Subcutaneous adipose tissue (tissue), 4 donors: ENCODE results near the gene PI3. TPM values are rescaled to one million over a fixed set of nuclear protein-coding genes. Genes with fewer than 3 reads are reported as not detected.

Experiments
- total RNA-seq, 4 donors: library from RNA; depleted of rRNA; stranded (reverse); fragments of >200 nt; gene quantifications; one replicate each; pipeline ENCODE4 v1.1.0, GENCODE V29; 2016
- TF ChIP-seq, protein P1 (sequence below): fragments of 450-650 bp; IDR thresholded peaks from one replicate; pipeline ENCODE4 v1.5.1; 2016; ENCODE audit warnings: low read depth, mild to moderate bottlenecking, control low read depth, antibody characterized with exemption, moderate library complexity

The PI3 gene
- total RNA-seq, 4 donors from 2014 or later: not detected

GRCh38 chr20:45173522-45173921, 1.2 kb upstream of the PI3 start:
- TF ChIP-seq, protein P1, sequence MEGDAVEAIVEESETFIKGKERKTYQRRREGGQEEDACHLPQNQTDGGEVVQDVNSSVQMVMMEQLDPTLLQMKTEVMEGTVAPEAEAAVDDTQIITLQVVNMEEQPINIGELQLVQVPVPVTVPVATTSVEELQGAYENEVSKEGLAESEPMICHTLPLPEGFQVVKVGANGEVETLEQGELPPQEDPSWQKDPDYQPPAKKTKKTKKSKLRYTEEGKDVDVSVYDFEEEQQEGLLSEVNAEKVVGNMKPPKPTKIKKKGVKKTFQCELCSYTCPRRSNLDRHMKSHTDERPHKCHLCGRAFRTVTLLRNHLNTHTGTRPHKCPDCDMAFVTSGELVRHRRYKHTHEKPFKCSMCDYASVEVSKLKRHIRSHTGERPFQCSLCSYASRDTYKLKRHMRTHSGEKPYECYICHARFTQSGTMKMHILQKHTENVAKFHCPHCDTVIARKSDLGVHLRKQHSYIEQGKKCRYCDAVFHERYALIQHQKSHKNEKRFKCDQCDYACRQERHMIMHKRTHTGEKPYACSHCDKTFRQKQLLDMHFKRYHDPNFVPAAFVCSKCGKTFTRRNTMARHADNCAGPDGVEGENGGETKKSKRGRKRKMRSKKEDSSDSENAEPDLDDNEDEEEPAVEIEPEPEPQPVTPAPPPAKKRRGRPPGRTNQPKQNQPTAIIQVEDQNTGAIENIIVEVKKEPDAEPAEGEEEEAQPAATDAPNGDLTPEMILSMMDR: no peak

- TF ChIP-seq, protein P1: no peak
Observed at GRCh38 chr20:45176526-45177267, 2.0 kb downstream of the PI3 start.

DNA sequence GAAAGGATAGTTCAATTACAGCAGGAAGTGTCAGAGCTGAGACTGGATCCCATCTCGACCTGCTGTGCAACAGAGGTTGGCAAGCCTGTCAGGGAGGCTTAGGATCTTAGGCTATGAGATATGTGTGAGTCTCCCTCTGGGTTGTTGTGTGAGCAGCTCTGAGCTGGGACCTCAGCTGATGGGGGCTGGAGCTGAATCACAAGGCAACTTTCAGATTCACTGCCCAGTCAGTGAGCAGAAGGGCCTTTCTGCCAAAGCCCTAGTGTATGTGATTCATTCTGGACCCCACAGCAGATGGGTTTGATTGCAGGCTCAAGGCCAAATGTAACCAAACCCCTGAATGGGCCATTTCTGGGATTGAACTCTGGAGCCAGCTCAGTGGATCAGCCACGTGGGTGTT, 4.5 kb downstream of the PI3 start:
- TF ChIP-seq, protein P1: no peak

- TF ChIP-seq, protein P1: no peak
Observed at GRCh38 chr20:45181639-45182038, 6.9 kb downstream of the PI3 start.

DNA sequence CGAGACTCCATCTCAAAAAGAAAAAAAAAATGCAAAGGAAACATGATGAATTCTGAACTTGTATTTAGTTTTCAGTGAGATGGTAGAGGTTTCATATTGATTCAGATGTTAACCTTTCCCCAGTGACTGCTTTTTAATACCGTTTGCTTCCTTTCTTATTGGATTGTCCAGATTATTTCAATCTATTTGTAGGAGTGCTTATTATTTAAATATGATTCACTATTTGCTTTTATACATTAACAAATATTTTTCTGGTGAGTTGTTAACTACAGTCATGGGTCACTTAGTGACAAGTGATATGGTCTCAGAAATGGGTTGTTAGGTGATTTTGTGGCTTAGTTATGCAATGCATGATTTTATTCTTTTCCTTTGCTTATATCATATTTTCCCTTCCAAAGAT, 8.4 kb downstream of the PI3 start:
- TF ChIP-seq, protein P1: no peak

GRCh38 chr20:45187693-45188092, 13.0 kb downstream of the PI3 start:
- TF ChIP-seq, protein P1: no peak

GRCh38 chr20:45189067-45189609, 14.4 kb downstream of the PI3 start:
- TF ChIP-seq, protein P1: no peak
